Pancreas (tissue), 10 donors: ENCODE measurements around the gene SLC34A3. TPM values are rescaled to one million over a fixed set of nuclear protein-coding genes. Genes with fewer than 3 reads are reported as not detected.

Experiments
- ATAC-seq, 4 donors: fragments of 200-7000 bp; cut with Tn5 transposase; one replicate each; pipeline versions ENCODE4 v1.8.0 to v1.9.1; 2020; ENCODE audit warnings: mild to moderate bottlenecking in 4 of 4, moderate library complexity in 4 of 4
- DNase-seq, 6 donors: peaks; one replicate each; pipeline ENCODE4 v3.0.0-alpha.2; 2020
- FAIRE-seq: peaks from 2 replicates; lab custom pipeline; 2012; peaks lifted over from hg19 to GRCh38; lab: Jason Lieb, UNC
- H3K27ac ChIP-seq, 4 donors: fragments of 200-600 bp; sonication (generic); 1 replicate in 3 of 4; 2 replicates in 1 of 4; pipeline versions ENCODE4 v1.5.0 to v1.8.0; 2020
- H3K27me3 ChIP-seq, 4 donors: fragments of 200-600 bp; one replicate each; pipeline ENCODE4 v1.8.0; 2021
- H3K36me3 ChIP-seq, 3 donors: fragments of 200-600 bp; sonication (generic) in 1 of 3; one replicate each; pipeline versions ENCODE4 v1.5.0 to v1.8.0; 2020 to 2021
- H3K4me1 ChIP-seq, 3 donors: fragments of 200-600 bp; one replicate each; pipeline ENCODE4 v1.8.0; 2021
- H3K4me3 ChIP-seq, 4 donors: fragments of 200-600 bp; sonication (generic) in 2 of 4; one replicate each; pipeline versions ENCODE4 v1.5.0 to v1.8.0; 2020 to 2021
- H3K9me3 ChIP-seq, 4 donors: fragments of 200-600 bp; one replicate each; pipeline ENCODE4 v1.8.0; 2021
- CTCF ChIP-seq, 4 donors: fragments of 200-600 bp; sonication (generic) in 3 of 4; IDR thresholded peaks; one replicate each; pipeline versions ENCODE4 v1.5.0 to v1.8.0; 2021; ENCODE audit warnings: antibody characterized with exemption in 4 of 4
- WGBS, 2 donors: extraction: QIAGEN DNeasy Blood & Tissue Kit; methylation state at CpG; one replicate each; pipeline ENCODE4 v1.1.7; 2013; 5-methylcytosine and 5-hydroxymethylcytosine counted together
- intact Hi-C, 3 donors: fragments of 100-400 bp; cut with DNase I; formaldehyde crosslinking; loops; one replicate each; pipeline versions ENCODE4 v1.11.1 to v1.14.2; 2022
- polyA plus RNA-seq, 2 donors: library from polyadenylated mRNA; stranded (reverse); fragments of 200-250 nt; gene quantifications; one replicate each; pipeline ENCODE4 v1.2.3, GENCODE V29; 2013
- total RNA-seq, 6 donors: library from RNA; stranded (reverse); fragmentation: NEBNext Ultra II Directional in 4 of 6; extraction: Animal tissue kit (Norgen Biotek cat#: 25700) in 4 of 6; gene quantifications; one replicate each; pipeline versions ENCODE4 v1.2.1 to v1.2.4, GENCODE V29; 2021 to 2023
- donor health status: healthy with polysubstance abuse.
- donor health status: DM: no; HTN: no; CAD: no; lungs with moderate emphysema.
- donor health status: DM: no; HTN: no; CAD: no.
- donor health status: control.
- donor health status: control.
- donor health status: Bipolar disorder and iron deficiency.
- donor health status: DM: yes; HTN: yes; CAD: no.
- donor health status: DM: no; HTN: no; CAD: no.
- donor health status: DM: no; HTN: no; CAD: no.
- donor health status: DM: yes; HTN: yes; CAD: no.

The SLC34A3 gene
- total and polyA plus RNA-seq, 8 donors, result 0.12 to 0.42 (median 0.20) TPM; not detected in 4

GRCh38 chr9:137193771-137194170 lies 36.9 kb upstream of the SLC34A3 start:
- TF ChIP-seq CTCF (IDR thresholded peaks at IDR 0.05), result no peak
- H3K9me3 ChIP-seq, result no peaks in the 10 kb centered on the region
- peaks cover 27 to 55% (median 36%) of the 10 kb centered on the region in 3 donors for H3K4me1 ChIP-seq
- no peak for ATAC-seq
- H3K36me3 ChIP-seq, result peaks cover 0 to 7% (median 0%) of the 10 kb centered on the region in 3 donors
- DNase-seq, result no peak
- FAIRE-seq, result no peak
- H3K27ac ChIP-seq, result peak overlapping the region; percentile 50 to 90 (median 66)
- H3K27me3 ChIP-seq, result no peaks in the 10 kb centered on the region
- intact Hi-C loops, result loop anchor here in 1 of 3 donors (5.0 kb wide), 1 partner anchor 44 kb away; no protein-coding TSS in a partner anchor
- peak overlapping the region in 1 of 4 donors; percentile 80 for H3K4me3 ChIP-seq
- 51 to 63% methylated on average over 9 to 14 of the region's 14 CpGs for WGBS, 2 donors

GRCh38 chr9:137194388-137194787 lies 36.3 kb upstream of the SLC34A3 start:
- WGBS, 2 donors, result 17% methylated on average over 12 to 16 of the region's 16 CpGs
- intact Hi-C loops, result loop anchor here in 1 of 3 donors (5.0 kb wide), 1 partner anchor 43 kb away; no protein-coding TSS in a partner anchor
- Histone ChIP-seq H3K36me3 (peaks cover 0 to 7% (median 0%) of the 10 kb centered on the region in 3 donors), H3K27ac (peak overlapping the region; percentile 60 to 90 (median 74)), H3K9me3 (no peaks in the 10 kb centered on the region), H3K4me1 (peaks cover 27 to 52% (median 35%) of the 10 kb centered on the region in 3 donors), H3K27me3 (no peaks in the 10 kb centered on the region), H3K4me3 (peak overlapping the region in 2 of 4 donors; percentile 57 to 80)
- peak; percentile 78 to 93 (median 90) for DNase-seq
- no peak for TF ChIP-seq CTCF (IDR thresholded peaks at IDR 0.05)
- no peak for FAIRE-seq
- peak; percentile 22 to 44 (median 33) for ATAC-seq

GRCh38 chr9:137194909-137195308 lies 35.8 kb upstream of the SLC34A3 start:
- Histone ChIP-seq H3K4me3 (peak overlapping the region in 3 of 4 donors; percentile 10 to 80 (median 57)), H3K36me3 (peaks cover 0 to 7% (median 0%) of the 10 kb centered on the region in 3 donors), H3K27ac (peak overlapping the region; percentile 60 to 90 (median 74)), H3K27me3 (no peaks in the 10 kb centered on the region), H3K4me1 (peaks cover 23 to 47% (median 30%) of the 10 kb centered on the region in 3 donors), H3K9me3 (no peaks in the 10 kb centered on the region)
- ATAC-seq, result peak; percentile 26 to 58 (median 46)
- no peak for TF ChIP-seq CTCF (IDR thresholded peaks at IDR 0.05)
- intact Hi-C loops, result loop anchor here in 1 of 3 donors (5.0 kb wide), 1 partner anchor 42 kb away; no protein-coding TSS in a partner anchor
- FAIRE-seq, result no peak
- peak in 5 of 6 donors; percentile 77 to 89 (median 84) for DNase-seq
- WGBS, 2 donors, result 17 to 20% methylated on average over 8 to 10 of the region's 10 CpGs

- FAIRE-seq, result no peak
- Histone ChIP-seq H3K4me1 (peaks cover 15 to 40% (median 22%) of the 10 kb centered on the region in 3 donors), H3K27me3 (no peaks in the 10 kb centered on the region), H3K9me3 (no peaks in the 10 kb centered on the region), H3K27ac (peak overlapping the region; percentile 60 to 90 (median 74)), H3K36me3 (peaks cover 0 to 7% (median 0%) of the 10 kb centered on the region in 3 donors), H3K4me3 (peak overlapping the region; percentile 10 to 80 (median 42))
- intact Hi-C loops, result no loop called here
- WGBS, 2 donors, result 11 to 24% methylated on average over 19 to 21 of the region's 21 CpGs
- no peak for TF ChIP-seq CTCF (IDR thresholded peaks at IDR 0.05)
- DNase-seq, result peak in 5 of 6 donors; percentile 81 to 91 (median 90)
- ATAC-seq, result peak; percentile 9 to 31 (median 18)
Measured at GRCh38 chr9:137195525-137196220, 35.0 kb upstream of the SLC34A3 start.
